NCI-H524 treated with DMSO at 0.1 percent for 48 hours (cell line): ENCODE data around the gene C1orf198.

Experiments used
- DNase-seq: peaks from one replicate; lab custom pipeline; 2025; lab: John Stamatoyannopoulos, UW

C1orf198 gene

DNA sequence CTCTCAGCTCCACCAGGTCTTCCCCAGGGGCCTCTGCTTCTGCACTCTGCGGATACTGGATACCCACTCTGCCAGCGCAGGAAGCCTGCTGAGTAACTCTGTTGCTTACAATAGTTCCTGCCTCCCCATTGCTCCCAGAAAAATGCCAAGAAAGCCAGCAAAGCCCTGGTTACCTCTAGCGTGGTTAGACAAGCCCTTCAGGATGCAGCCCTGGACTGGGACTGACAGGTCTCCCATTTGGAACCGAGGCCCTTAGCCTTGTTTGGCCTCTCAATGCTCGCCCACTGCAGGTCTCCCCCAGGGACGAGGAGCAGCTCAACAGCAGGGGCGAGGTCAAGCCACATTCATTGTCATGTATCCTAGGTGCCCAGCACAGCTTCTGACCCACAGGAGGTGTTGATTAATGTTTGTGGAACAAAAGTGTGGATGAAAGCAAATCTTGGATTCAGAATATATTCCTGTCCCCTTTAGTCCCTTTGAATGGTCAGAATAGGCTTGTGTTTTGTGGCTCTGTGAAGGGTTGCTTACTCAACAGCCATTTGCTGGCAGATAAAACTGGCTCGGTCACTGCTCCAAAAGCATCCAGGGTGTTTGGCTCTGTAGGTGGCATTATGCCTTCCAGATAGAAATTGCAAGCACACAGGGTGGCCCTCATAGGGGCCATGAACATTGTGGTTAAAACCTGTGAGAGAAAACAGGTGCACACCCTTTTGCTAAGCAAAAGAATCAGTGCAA lies 58.9 kb downstream of the C1orf198 start:
- no peak for DNase-seq

DNA sequence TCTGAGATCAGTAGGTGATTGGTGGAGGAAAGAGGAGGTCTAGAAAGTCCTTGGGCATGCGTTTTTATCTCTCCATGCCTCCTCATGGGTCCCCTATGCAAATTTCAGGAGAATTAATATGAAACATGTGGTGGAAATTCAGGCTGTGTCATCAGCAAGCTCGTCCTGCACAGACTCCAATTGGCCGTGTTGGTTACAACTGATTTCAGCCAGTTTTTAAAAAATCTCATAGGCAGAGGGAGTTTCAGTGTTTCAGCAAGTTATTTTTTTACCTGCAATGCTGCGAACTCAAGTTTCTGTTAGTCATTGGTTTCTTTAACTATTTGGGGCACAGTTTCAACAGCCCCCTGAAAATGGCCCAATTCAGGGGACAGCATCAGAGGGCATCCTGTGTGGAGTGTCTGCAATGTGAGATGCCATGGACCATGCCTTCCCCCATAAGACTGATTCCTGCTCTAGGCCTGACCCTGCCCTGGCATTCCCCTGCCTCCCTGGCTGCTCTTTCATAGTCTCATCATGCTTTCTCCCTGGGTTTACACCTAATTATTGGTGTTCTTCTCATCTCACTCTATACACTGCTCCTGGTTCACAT lies 59.9 kb downstream of the C1orf198 start:
- no peak for DNase-seq

DNA sequence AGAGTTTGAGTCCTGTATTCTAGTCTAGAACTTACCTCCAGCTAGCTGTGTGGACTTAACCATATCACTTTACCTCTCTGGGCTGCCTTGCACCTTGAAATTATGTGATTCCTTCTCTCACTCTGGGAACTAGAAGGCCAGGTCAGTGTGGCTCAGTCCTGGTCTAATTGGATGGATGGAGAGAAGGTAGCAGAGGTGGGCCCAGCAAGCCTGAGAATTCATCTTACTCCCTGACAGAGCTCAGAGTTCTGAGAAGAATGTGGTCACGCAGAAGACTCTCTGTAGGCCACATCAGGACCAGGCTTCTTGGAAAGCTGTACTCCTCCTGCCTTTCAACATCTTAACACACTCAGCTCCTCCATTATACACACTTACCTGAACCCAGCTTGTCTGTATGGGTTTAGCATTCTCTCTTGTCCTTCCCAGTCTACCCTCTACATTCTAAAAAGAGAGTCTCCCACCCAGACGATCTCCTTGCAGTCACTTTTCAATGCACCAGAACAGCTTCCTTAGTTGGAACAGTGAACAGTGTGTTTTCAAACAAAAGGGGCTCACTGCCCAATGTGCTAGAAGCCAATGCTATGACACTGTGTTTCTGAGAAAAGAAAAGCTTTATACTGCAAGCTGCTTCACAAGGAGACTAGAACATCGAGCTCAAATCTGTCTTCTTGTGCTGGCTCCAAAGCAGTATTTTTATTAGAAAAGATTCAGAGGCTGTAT lies 60.6 kb downstream of the C1orf198 start:
- DNase-seq = no peak

DNA sequence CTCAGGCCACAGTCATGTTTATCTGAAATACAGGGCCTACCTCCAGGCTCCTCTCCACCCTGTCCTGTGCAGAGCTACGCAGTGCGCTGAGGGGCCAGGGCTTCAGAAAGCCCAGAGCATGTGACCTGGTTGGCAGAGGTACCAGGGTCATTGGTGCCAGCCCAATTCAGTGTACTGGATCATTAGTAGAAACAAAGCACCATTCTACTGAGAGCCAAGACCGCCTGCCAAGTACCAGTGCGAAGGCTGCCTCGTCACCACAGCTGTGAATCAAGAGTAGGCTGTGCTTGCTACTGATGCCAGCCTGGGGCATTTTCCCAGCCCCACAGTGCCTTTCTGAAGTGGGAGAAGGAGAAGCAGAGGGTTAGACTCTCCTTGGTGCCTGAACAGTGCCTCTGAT lies 61.3 kb downstream of the C1orf198 start:
- DNase-seq = no peak

DNA sequence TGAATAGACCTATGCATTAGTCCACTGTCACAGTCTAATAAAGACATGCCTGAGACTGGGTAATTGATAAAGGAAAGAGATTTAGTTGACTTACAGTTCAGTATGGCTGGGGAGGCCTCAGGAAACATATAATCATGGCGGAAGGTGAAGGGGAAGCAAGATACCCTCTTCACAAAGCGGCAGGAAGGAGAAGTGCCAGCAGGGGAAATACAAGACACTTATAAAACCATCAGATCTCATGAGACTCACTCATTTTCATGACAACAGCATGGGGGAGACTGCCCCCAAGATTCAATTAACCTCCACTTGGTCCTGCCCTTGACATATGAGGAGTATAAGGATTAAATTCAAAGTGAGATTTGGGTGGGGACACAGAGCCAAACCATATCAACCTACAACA lies 61.8 kb downstream of the C1orf198 start:
- no peak for DNase-seq

DNA sequence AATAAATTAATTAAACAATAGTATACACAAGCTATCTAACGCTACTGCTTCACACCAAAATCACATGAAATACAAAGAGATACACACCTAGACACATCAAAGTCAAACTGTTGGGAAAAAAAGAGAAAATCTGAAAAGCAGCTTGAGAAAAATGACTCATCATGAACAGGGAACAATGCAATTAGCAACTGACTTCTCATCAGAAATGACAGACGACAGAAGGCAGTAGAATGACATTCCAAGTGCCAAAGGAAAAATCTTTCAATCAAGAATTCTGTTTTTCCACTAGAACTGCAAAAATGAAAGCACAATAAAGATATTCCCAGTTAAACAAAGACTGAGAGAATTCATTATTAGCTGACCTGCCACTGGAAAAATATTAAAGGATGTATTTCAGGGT lies 63.9 kb downstream of the C1orf198 start:
- DNase-seq = no peak

DNA sequence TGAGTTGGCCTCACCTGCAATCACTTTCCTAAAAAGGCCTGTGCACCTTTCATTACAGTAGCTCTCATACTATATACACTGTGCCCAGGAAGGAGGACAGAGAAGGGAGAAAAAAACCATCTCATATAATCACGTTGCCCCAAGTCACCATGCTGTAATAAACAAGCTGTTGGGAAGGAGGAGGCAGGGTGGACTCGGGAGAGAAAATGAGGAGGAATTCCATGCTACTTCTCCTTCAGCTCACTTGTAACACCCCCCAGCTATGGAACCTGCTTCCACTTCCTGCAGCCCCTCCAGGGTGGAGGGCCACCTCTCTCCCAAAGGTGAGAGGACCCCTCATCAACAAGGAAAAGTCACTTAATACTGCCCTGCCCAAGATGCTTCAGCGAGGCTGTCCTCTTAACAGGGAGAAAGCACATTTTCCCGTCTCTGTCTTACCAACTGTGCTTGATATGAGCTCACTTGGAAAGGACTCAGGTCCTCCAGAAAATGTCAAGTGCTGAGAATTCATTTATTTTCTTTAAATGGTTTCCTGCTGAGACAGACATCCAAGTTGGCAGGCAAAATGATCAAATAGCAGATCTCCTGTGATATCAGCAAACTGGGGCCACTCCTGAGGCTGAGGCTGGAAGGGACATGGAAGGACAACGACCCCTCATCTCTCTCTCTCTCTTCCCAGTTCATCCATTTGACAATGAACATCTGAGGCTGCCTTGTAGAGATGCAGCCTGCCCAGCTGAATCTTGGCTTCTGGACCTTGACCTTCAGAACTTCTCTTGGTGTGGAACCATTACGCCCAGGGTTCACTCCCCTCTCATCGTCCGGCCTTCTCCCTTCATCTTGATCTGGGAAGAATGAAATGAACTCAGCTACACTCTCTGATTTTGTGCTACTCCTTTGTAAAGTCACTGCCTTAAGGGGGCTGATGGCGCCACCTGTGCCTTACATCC lies 67.2 kb downstream of the C1orf198 start:
- DNase-seq = no peak

DNA sequence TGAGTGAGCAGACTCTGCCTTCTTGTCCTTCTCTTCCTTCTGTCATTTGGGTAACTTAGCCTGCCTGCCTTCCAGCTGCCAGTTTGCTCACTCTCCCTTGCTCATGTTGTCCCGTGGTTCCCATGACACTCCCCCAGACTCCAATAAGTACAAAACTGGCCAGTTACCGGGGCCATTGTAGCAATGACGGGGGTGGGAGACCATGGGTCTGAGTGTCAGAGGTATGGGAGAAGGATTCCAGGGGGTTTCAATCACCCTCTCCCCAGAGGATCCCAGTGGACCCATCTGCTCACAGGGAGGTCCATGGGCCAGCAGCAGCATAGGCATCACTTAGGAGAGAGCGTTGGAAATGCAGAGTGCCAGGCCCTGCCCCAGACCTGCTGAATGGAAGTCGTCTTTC lies 69.8 kb downstream of the C1orf198 start:
- no peak for DNase-seq

DNA sequence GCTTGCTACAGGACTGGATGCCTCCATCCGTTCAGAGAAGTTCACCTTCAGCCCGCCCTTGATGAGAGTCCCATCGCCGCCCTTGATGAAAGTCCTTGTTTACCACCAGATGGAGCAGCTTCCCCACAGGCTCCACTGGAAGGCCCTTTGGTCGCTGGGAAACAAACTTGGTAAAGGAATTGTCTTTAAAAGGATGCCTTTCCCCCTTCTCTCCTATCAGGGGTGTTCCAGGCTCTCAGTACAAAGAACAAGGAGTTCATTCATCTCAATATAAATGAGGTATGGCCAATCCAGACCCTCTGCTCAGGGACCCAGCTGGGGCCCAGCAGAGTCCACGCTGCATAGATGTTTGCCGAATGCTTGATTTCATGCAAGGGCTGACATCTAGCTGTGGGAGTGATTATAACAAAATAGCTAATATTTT lies 70.4 kb downstream of the C1orf198 start:
- DNase-seq = no peak

DNA sequence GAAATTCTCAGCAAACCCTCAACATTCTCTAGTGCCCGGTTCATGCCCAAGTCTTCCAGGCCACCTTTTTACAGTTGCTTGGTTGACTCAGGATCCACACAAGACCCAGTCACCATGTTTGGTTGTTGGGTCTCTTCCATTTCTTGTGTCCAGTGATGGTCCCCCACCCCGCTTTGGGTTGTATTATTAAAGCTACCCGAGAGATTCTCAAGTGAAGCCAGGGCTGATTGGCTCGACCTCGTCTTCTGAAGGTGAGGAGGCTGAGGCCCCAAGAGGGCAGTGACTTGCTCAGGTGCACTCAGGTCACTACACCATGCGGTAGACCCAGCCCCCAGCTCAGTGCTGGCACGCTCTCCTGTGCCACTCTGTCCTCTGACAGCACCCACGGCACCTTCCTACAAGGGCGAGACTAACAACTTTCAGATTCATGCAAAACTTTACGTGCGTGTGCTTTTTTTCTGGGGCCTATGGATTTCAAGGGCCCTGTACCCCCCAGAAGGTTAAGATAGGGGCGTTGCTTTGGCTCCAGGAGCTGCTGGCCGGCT lies 70.9 kb downstream of the C1orf198 start:
- DNase-seq = no peak

DNA sequence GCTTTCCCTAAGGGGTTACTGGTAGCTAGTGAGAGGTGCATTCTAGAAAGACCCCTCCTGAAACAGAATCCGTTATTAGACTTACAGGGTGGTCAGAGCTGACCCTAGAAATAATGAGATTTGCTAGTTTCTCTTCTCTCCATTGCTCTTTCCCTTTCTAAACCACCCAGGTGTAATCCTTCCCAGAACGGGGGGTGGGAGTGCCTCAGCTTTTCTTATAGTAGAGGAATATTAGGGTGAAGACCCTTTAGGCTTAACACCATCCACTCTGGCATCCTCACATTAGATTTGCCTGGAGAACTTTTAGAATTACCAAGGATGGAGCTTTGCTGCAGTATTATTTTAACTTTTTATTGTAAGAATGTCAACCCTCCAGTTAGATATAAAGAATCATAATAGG lies 71.7 kb downstream of the C1orf198 start:
- no peak for DNase-seq

DNA sequence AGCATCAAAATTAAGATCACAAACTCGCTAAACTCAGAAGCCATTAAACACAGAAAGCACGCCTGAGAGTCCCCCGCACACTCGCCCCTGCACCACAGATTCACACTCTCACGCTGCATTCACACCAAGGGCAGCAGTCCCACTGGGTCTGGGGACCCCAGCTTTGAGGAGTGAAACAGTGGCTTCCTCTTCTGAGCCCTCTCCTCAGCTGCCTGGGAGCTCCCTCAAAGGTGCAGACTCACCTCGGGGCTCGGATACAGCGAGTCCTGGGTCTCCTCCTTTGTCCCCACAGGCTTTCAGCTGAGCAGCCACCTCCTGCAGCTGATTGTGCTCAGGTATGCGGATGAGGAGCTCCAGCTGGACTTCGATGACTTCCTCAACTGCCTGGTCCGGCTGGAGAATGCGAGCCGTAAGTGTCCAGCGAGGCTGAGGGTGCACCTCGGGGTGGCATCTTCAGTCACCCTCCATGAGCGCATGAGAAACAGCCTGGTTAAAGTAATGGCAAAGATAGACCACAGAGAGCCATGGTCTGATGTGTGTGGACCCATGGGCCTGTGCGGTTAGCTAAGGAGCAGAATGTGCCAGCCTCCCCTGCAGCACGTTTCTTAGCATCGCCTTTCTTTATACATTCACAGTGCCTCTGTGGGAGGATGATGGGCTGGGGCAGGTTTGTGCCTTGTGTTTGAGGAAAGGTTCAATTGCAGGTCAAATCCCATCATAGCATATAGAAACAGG lies 73.3 kb downstream of the C1orf198 start:
- DNase-seq = no peak

DNA sequence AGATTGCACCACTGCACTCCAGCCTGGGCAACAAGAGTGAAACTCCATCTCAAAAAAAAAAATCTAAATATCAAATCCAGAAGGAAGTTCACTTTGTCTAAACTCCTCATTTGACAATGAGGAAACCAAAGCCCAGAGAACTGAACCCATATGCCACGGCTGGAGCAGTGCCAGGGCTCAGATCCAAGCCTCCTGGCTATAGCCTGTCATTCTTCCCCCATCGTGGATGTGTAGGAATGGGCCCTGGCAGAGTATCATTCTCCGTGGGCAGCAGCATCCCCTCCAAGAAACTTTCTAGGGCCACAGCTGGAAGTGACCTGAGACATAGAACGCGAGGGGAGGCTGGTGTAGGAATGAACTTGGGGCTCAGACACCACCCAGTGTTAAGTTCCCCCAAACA lies 73.9 kb downstream of the C1orf198 start:
- no peak for DNase-seq

DNA sequence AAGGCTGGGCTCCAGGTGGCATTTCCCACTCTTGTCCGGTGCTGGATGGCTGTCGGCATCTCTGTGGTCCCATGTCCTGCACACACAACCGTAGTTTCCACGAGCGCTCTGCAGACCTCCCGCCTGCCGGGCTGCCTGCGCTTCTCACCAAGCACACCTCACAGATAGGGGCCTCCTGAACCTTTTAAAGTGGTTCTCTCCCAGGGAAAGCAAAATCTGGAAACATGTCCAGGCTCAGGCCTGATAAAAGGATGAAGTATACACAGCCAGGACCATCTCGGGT lies 74.9 kb downstream of the C1orf198 start:
- DNase-seq = no peak

DNA sequence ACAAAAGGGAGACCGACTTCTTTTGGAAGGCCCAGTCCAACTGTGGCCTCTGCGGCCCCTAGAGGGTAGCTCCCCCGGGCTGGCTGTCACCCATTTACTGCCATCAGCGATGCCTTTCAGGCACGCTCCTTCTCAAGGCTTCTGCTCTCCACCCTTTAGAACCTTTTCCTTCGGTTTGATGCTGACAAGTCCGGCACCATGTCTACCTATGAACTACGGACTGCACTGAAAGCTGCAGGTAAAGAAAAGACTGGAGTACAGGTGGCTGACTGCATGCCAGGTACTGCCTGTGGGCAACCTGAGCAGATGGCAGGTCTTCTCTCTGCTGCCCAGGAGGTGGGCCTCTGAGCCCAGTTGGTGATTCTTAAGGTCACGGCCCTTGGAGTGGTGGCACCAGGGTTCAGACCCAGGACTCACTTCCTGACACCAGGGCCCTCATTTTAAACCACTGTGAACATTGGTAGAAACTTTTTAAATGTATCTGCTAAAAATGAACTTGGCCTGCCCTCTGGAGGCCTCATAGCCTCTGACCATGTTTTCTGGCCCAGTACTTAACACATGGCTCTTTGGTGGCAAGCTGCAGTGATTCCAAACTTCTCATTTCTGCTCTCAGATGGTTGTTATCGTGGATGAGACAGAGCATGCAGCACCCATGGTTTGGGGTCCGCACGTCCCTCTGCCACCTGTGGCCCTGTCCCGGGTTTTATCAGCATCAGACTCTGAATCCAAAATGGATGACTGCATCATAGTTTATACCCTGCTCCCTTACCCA lies 75.4 kb downstream of the C1orf198 start:
- DNase-seq = no peak

DNA sequence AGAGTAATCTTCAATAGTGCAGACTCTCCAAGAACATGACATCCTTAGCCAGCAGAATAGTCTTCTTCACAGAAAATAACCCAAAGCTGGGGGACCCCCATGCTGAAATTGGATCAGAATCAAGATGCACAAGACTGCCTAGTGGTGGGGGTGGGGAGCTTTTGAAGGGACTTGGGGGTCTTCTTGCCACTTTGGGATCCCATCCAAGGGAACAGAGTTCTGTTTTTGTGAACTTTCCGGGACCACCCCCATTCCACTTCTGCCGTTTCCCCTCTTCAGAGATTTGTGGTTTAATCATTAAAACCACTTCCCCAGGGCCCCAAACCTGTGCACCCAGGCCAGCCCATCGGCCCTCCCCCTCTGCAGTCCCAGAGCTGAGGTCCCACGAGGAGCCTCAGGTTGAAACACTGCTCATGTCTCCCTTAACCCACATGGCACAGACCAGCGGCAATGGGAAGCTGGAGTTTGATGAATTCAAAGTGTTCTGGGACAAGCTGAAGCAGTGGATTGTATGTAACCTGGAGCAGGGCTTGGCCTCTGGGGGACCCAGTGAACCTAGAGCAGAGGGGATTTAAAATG lies 76.2 kb downstream of the C1orf198 start:
- no peak for DNase-seq

DNA sequence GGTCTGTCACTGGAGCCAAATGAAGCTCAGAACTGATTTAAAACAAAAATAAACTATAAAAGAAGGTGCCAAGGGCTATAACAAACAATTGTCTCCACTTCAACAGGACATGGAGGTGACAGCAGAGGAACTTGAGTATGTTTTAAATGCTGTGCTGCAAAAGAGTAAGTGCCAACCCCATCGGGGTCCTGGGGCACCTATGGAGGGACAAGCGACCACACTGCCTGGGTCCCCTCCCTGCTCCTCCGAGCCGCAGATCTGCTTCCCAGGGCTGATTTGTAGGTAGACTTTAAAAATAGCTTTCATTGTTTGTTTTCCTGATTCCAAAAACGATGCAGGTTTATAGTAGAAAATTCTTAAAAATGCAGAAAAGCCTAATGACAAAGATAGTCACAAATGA lies 78.3 kb downstream of the C1orf198 start:
- DNase-seq = no peak

DNA sequence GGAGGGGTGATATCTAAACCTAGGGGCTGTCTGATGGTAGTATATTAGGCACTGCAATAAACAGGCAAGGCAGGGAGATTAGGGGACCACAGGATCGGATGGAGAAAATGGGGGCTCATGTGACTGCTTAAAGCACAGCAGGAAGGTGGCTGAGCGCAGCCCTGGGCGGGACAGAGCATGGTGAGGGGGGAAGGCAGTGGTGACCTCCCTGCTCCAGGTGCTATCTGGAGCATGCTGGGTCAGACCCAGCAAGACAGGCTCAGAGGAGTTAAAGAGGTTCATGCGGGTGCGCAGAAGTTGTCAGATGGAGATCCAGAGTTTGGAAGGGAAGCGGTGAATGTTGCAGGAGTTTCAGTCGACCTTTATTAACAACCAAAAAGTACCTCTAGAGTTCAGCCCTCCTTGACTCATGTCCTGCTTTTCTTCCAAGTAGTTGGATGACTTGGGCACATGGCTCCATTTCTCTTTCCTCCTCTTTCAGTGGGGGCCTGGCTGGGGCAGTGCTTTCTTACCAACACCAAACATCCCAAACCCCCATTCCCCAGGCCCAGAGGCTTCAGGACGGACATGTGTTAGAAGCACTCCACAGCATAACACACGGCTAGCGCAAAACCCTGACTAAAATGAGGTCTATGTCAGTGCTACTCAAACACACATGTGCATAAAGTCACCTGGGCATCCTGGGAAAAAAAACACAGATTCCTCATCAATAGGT lies 79.6 kb downstream of the C1orf198 start:
- no peak for DNase-seq

DNA sequence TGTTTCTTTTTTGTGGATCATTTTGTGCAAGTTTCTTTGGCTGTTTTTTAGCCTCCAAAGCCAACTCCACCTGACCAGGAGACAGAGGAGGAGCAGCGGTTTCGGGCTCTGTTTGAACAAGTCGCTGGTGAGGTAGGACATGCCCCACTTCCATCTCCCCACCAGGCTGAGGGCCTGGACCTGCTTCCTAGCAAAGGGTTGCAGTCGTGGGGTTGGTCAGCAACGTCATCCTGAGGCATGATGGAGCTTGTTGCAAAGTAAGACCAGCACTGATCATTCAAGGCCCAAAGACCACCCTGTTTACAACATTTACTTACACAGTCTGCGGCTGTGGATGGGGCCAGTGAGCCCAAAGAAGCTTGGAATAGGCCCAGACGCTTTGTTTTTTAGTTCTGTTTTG lies 80.8 kb downstream of the C1orf198 start:
- no peak for DNase-seq
